Measurements from ENCODE around the gene PRKAR1B. TPM values are rescaled to one million over a fixed set of nuclear protein-coding genes. Genes with fewer than 3 reads are reported as not detected.
A peak's percentile ranks its signal among the peaks of the same experiment; 100 is the strongest.

PRKAR1B gene
- total and polyA plus RNA-seq, 10 of the 15 experiments (the other 5 are each of a cell fraction or from before 2014, with no cell fraction given): 1.4 to 45.6 (median 19.3) TPM

DNA sequence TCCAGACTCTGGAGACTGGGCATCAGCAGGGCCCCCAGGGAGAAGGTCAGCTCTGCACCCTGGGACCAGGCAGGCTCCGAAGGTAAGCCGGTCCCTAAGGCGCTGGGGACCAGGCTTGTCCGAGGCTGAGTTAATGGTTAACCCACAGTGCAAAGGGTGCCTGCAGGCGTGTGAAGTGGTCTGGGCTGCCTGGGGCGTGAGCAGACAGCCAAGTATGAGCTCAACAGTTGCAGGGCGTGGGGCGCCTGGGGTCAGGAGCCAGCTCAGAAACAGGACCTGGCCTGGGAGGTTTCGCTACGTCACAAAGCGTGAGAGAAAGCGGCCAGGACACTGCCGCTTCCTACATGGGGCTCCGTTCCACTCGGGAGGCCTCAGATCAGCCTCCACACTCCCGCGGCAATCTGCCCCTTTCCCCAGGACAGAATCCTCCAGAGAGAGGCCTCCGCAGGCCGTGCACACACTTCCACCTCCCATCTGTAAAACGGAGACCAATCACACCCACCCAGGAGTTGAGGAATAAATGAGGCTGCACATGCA, 223.4 kb downstream of the PRKAR1B start:
- Histone ChIP-seq H3K9me3 (replicated peaks; ENCODE audit: control insufficient read depth, insufficient read depth, low read length) (no peaks in the 10 kb centered on the region), H3K79me2 (ENCODE audit: control insufficient read depth, insufficient read depth, low read length) (no peaks in the 10 kb centered on the region), H3K9ac (ENCODE audit: control insufficient read depth, insufficient read depth, low read length) (no peak overlapping the region), H3K4me1 (ENCODE audit: control insufficient read depth, insufficient read depth, low read length) (no peaks in the 10 kb centered on the region), H3K36me3 (ENCODE audit: control insufficient read depth in 2 of 2, insufficient read depth in 2 of 2, low read length in 1 of 2) (peaks cover 0 to 5% of the 10 kb centered on the region in 2 experiments; a peak in 2 of 4 replicates), H3K27ac (ENCODE audit: control insufficient read depth, insufficient read depth) (no peak overlapping the region), H3K27me3 (replicated peaks in 1 of 2; ENCODE audit: control insufficient read depth in 2 of 2, insufficient read depth in 2 of 2, low read length in 1 of 2) (no peaks in the 10 kb centered on the region), H3K4me3 (no peak overlapping the region), H2AFZ (ENCODE audit: control insufficient read depth, low read depth, low read length) (no peak overlapping the region), H4K20me1 (ENCODE audit: control insufficient read depth, insufficient read depth) (no peaks in the 10 kb centered on the region), H3K4me2 (ENCODE audit: control insufficient read depth, insufficient read depth) (no peak overlapping the region)
- TF ChIP-seq, protein P1, sequence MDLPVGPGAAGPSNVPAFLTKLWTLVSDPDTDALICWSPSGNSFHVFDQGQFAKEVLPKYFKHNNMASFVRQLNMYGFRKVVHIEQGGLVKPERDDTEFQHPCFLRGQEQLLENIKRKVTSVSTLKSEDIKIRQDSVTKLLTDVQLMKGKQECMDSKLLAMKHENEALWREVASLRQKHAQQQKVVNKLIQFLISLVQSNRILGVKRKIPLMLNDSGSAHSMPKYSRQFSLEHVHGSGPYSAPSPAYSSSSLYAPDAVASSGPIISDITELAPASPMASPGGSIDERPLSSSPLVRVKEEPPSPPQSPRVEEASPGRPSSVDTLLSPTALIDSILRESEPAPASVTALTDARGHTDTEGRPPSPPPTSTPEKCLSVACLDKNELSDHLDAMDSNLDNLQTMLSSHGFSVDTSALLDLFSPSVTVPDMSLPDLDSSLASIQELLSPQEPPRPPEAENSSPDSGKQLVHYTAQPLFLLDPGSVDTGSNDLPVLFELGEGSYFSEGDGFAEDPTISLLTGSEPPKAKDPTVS (IDR thresholded peaks at IDR 0.05; ENCODE audit: low read depth, low read length): no peak
- TF ChIP-seq CBX5 (IDR thresholded peaks at IDR 0.05; ENCODE audit: low read depth) (no peak), GATAD2B (conservative IDR thresholded peaks at IDR 0.05; ENCODE audit: low read depth) (no peak), SP1 (IDR thresholded peaks at IDR 0.05; ENCODE audit: low read depth, low read length) (no peak), TCF12 (IDR thresholded peaks at IDR 0.05; ENCODE audit: low read depth, low read length) (no peak), IKZF2 (IDR thresholded peaks at IDR 0.05) (no peak), DPF2 (IDR thresholded peaks at IDR 0.05) (no peak), NR2F1 (conservative IDR thresholded peaks at IDR 0.05) (no peak), KLF5 (IDR thresholded peaks at IDR 0.05; ENCODE audit: partially characterized antibody) (no peak), JUND (IDR thresholded peaks at IDR 0.05; ENCODE audit: low read depth, low read length) (no peak), RELA (IDR thresholded peaks at IDR 0.05; ENCODE audit: borderline replicate concordance, partially characterized antibody) (no peak), SMAD1 (IDR thresholded peaks at IDR 0.05; ENCODE audit: low read depth, partially characterized antibody) (no peak), RCOR1 (conservative IDR thresholded peaks at IDR 0.05; ENCODE audit: low read depth, low read length) (no peak), EZH2 (IDR thresholded peaks at IDR 0.05; ENCODE audit: borderline replicate concordance, control insufficient read depth, low read depth, low read length) (no peak), SUZ12 (IDR thresholded peaks at IDR 0.05; ENCODE audit: unreplicated experiment) (no peak)
- TF ChIP-seq, protein P2, sequence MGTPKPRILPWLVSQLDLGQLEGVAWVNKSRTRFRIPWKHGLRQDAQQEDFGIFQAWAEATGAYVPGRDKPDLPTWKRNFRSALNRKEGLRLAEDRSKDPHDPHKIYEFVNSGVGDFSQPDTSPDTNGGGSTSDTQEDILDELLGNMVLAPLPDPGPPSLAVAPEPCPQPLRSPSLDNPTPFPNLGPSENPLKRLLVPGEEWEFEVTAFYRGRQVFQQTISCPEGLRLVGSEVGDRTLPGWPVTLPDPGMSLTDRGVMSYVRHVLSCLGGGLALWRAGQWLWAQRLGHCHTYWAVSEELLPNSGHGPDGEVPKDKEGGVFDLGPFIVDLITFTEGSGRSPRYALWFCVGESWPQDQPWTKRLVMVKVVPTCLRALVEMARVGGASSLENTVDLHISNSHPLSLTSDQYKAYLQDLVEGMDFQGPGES (IDR thresholded peaks at IDR 0.05): no peak
- TF ChIP-seq, protein P3, sequence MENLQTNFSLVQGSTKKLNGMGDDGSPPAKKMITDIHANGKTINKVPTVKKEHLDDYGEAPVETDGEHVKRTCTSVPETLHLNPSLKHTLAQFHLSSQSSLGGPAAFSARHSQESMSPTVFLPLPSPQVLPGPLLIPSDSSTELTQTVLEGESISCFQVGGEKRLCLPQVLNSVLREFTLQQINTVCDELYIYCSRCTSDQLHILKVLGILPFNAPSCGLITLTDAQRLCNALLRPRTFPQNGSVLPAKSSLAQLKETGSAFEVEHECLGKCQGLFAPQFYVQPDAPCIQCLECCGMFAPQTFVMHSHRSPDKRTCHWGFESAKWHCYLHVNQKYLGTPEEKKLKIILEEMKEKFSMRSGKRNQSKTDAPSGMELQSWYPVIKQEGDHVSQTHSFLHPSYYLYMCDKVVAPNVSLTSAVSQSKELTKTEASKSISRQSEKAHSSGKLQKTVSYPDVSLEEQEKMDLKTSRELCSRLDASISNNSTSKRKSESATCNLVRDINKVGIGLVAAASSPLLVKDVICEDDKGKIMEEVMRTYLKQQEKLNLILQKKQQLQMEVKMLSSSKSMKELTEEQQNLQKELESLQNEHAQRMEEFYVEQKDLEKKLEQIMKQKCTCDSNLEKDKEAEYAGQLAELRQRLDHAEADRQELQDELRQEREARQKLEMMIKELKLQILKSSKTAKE (IDR thresholded peaks at IDR 0.05; ENCODE audit: low read depth, poor library complexity, severe bottlenecking): no peak
- TF ChIP-seq, protein P4, sequence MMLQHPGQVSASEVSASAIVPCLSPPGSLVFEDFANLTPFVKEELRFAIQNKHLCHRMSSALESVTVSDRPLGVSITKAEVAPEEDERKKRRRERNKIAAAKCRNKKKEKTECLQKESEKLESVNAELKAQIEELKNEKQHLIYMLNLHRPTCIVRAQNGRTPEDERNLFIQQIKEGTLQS (IDR thresholded peaks at IDR 0.05; ENCODE audit: borderline replicate concordance, extremely low read depth, low read depth, low read length): no peak
- no peak for DNase-seq (ENCODE audit: low read depth, low spot score)
- in situ Hi-C loops (cut with MboI): no loop called here
- WGBS (ENCODE audit: insufficient coverage, insufficient replicate concordance, low lambda C conversion rate, missing lambda C conversion rate): 83% methylated on average over 20 of the region's 20 CpGs
- peak; percentile 53; the same call in 2 of the 3 replicates for ATAC-seq
- BruUV-seq (replicated peaks): no TSS peak
- intact Hi-C loops (cut with micrococcal nuclease; ENCODE audit: unreplicated experiment): no loop called here
- POLR2A ChIA-PET: no interaction called here
- RAD21 ChIA-PET (ENCODE audit: unreplicated experiment): no interaction called here
- CTCF ChIA-PET: no interaction called here
- SMC1A ChIA-PET (ENCODE audit: uncharacterized antibody, unreplicated experiment): no interaction called here
- FAIRE-seq: no peak

All from GM12878 (cell line).